Muscle of leg (tissue), 11 donors: Measurements from ENCODE around the gene POM121L2. TPM values are rescaled to one million over a fixed set of nuclear protein-coding genes. Genes with fewer than 3 reads are reported as not detected.

Experiments
- DNase-seq: peaks from one replicate; pipeline ENCODE4 v3.0.0; 2013
- H3K27ac ChIP-seq: one replicate; pipeline ENCODE4 v1.5.1; 2013; ENCODE audit warnings: mild to moderate bottlenecking, low read length, control low read depth
- H3K27me3 ChIP-seq: one replicate; pipeline ENCODE4 v1.6.1; 2013; ENCODE audit warnings: low read length; ENCODE audit not compliant: control insufficient read depth, insufficient read depth
- H3K36me3 ChIP-seq: one replicate; pipeline ENCODE4 v1.6.1; 2013; ENCODE audit warnings: low read length; ENCODE audit not compliant: control insufficient read depth, insufficient read depth
- H3K4me1 ChIP-seq: one replicate; pipeline ENCODE4 v1.6.1; 2013; ENCODE audit warnings: low read length; ENCODE audit not compliant: control insufficient read depth, insufficient read depth
- H3K4me3 ChIP-seq: one replicate; pipeline ENCODE4 v1.5.1; 2013; ENCODE audit warnings: low read length, control low read depth
- H3K9me3 ChIP-seq: replicated peaks from 2 replicates; pipeline ENCODE4 v1.6.1; 2013; ENCODE audit warnings: low read depth, low read length; ENCODE audit not compliant: control insufficient read depth
- WGBS: methylation state at CpG from one replicate; pipeline ENCODE4 v1.1.5; 2013; ENCODE audit warnings: missing lambda C conversion rate; ENCODE audit not compliant: insufficient coverage; 5-methylcytosine and 5-hydroxymethylcytosine counted together
- polyA plus RNA-seq, 8 donors: library from polyadenylated mRNA; unstranded; fragments of 120-200 nt; gene quantifications; one replicate each; pipeline versions ENCODE4 v1.2.1 to v1.2.3, GENCODE V29; 2013; ENCODE audit warnings: inconsistent platforms in 1 of 8, low replicate concordance in 1 of 8; ENCODE audit not compliant: insufficient read length in 8 of 8, insufficient read depth in 1 of 8
- total RNA-seq: library from RNA; stranded (reverse); fragments of 120-200 nt; gene quantifications from one replicate; pipeline ENCODE4 v1.2.4, GENCODE V29; 2013

Gene POM121L2
- total and polyA plus RNA-seq, 9 donors = not detected

- peaks cover 58% of the 10 kb centered on the region for H3K27me3 ChIP-seq
- no peaks in the 10 kb centered on the region for H3K4me1 ChIP-seq
- H3K9me3 ChIP-seq = no peaks in the 10 kb centered on the region
- no peak overlapping the region for H3K4me3 ChIP-seq
- DNase-seq = no peak
- 2% methylated on average over 16 of the region's 21 CpGs for WGBS
- H3K36me3 ChIP-seq = no peaks in the 10 kb centered on the region
- no peak overlapping the region for H3K27ac ChIP-seq
Observed at GRCh38 chr6:27260369-27260768, 51.7 kb downstream of the POM121L2 start.

Other genes starting within 250 kb of the POM121L2 start
- 0.09 TPM for gene PRSS16, start 64.6 kb downstream of the POM121L2 start, total RNA-seq
- gene PRSS16, start 64.6 kb downstream of the POM121L2 start, polyA plus RNA-seq = 1 to 10 TPM in 1 of 8 donors, under 1 TPM in 7; 0.17 to 1.7 (median 0.27) TPM
- 3.0 TPM for gene ZNF391, start 76.5 kb upstream of the POM121L2 start, total RNA-seq
- gene ZNF391, start 76.5 kb upstream of the POM121L2 start, polyA plus RNA-seq = 1 to 10 TPM; 3.0 to 6.9 (median 4.6) TPM
- gene ZNF184, start 160.8 kb upstream of the POM121L2 start, total RNA-seq = 15.1 TPM
- gene ZNF184, start 160.8 kb upstream of the POM121L2 start, polyA plus RNA-seq = 10 to 100 TPM in 3 of 8 donors, 1 to 10 TPM in 5; 8.4 to 13.2 (median 9.8) TPM